ENCODE measurements around the gene SH3D19.
"Not testable (repeated sequence)": the region's sequence is repeated elsewhere in the genome, so short reads cannot be mapped to it uniquely, and the experiment has no call there.

SH3D19 gene

GRCh38 chr4:151142758-151143157 lies 182.6 kb downstream of the SH3D19 start:
- DNase-seq = no peak

- no peak for DNase-seq
Measured at GRCh38 chr4:151139814-151140213, 185.6 kb downstream of the SH3D19 start.

GRCh38 chr4:151136048-151136447 lies 189.4 kb downstream of the SH3D19 start:
- DNase-seq = not testable (repeated sequence)

- DNase-seq = no peak
Measured at GRCh38 chr4:151133311-151133710, 192.1 kb downstream of the SH3D19 start.

DNA sequence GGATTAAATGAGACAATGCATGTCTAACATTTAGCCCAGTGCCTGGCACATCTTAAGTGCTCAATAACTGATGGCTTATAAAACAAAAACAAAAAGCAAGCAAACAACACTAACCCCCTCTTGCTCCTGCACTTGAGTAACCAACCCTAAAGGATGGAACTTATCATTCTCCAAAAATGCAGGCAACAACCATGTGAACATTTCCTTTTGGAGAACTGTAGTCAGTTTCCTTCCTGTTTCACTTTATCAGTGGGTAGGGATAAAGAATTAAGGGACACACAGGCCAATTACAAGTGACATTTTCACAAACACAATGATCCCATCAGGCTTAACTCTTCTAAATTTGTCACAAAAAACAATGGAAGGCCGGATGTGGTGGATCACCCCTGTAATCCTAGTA lies 195.6 kb downstream of the SH3D19 start:
- no peak for DNase-seq

DNA sequence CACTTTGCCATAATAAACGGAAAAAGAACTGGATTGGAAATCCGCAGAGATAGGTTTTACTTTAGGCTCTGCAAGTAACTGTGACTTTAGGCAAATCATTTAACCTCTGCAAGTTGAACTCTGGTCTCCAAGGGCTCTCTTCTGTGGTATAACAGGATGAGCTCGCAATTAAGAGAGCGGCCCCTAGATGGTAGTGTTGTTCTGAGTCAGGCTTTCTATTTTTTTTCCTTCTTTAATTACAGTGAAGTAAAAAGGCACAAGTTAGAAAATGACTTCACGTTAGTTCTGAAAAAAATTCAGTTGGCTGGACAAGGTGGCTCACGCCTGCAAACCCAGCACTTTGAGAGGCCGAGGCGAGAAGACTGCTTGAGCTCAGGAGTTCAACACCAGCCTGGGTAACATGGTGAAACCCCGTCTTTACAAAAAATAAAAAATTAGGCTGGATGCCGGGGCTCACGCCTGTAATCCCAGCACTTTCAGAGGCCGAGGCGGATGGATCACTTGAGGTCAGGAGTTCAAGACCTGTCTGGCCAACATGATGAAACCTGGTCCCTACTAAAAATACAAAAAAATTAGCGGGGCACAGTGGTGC lies 207.9 kb downstream of the SH3D19 start:
- peak; percentile 73 for DNase-seq

- DNase-seq = no peak
Measured at GRCh38 chr4:151114986-151115385, 210.4 kb downstream of the SH3D19 start.

- no peak for DNase-seq
Measured at GRCh38 chr4:151114338-151114737, 211.1 kb downstream of the SH3D19 start.

- no peak for DNase-seq
Measured at GRCh38 chr4:151110236-151110635, 215.2 kb downstream of the SH3D19 start.

- no peak for DNase-seq
Measured at GRCh38 chr4:151107063-151107462, 218.3 kb downstream of the SH3D19 start.

DNA sequence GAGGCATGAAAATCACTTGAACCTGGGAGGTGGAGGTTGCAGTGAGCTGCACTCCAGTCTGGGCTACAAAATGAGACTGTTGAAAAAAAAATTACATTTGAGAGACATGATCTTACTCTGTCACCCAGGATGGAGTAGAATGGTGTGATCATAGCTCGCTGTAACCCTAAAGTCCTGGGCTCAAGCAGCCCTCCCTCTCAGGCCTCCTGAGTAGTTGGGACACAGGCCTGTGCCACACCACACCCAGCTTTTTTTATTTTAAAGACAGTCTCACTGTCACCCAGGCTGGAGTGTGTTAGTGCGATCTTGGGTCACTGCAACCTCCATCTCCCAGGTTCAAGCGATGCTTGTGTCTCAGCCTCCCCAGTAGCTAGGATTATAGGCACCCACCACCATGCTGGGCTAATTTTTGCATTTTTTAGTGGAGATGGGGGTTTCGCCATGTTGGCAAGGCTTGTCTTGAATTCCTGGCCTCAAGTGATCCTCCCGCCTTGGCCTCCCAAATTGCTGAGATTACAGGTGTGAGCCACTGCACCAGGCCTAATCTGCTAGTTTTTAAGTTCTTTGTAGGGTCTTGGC lies 219.9 kb downstream of the SH3D19 start:
- DNase-seq = no peak

GRCh38 chr4:151104621-151105020 lies 220.8 kb downstream of the SH3D19 start:
- no peak for DNase-seq

GRCh38 chr4:151103758-151104157 lies 221.6 kb downstream of the SH3D19 start:
- no peak for DNase-seq

DNA sequence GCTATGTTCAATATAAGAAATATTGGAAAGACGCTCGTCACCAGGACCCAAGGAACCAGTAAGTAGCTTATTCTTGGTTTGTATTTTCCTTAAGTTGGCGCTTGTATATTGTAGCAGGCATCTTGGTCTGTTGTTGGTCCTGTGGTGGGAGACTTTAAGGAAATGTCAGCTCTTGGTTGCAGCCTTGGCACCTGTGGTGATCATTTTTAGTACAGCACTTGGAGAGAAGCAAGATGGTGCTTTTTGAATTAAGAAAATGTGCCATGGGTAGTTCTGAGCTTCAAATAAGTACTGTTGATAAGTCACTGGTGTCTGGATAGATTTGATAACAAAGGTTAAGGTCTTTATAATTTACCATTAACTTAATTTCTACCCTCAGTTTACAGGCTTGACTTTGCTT lies 224.9 kb downstream of the SH3D19 start:
- DNase-seq = no peak

DNA sequence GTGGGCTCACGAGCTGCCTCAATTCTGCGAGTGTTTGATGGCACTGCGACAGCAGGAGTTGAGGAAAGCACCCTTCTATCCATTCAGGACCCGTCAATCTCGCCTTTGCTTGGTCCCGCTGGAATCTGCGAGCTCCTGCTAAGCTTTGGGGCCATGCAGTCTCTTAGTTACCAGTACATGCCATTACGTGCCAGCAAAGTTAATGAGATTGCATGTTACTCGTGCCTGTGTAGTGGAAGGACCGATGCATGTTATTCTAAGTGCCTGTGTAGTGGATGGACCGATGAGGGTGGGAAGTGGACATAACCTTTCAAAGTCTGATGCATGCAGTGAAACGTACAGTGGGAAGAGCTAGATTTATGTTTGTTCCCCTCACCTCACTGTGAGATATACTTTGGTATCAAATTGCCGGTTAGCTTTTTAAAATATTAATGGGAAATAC lies 225.4 kb downstream of the SH3D19 start:
- DNase-seq = no peak

DNA sequence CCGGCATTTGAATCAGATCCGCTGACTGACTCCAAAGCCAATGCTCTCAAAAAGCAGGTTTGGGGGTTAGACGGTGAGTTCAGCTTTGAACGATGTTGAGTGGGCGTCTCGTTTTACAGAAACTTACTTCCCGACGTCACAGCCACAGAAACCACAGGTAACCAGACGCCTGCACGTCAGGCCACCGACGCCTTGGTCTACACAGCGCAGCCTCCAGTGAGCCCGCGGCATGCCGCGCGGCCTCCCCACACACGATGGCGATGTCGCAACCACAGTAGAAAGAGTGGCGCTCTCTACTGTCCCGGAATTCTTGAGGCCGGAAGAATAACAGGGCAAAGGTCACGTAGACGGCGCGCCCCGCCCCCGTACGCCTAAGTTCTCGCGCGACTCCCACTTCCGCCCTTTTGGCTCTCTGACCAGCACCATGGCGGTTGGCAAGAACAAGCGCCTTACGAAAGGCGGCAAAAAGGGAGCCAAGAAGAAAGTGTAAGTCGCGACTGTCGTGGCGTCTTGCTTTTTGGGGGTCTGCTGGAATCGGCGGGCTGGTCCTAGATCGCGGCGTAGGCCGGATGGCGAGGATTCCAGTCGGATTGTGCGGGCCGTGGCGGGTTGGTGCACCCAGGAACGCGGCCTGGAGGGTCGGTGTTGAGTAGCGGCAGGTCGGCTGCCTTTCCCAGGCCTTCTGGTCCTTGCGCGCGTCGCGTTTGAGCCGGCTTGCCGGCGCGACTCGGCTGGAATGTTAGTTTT lies 226.0 kb downstream of the SH3D19 start, which contains the start of gene RPS3A:
Gene RPS3A, plus strand, starts transcription at position 400 of the 747 bp plus-strand sequence. Its CDS starts 25 bp downstream, at position 425.
- peak; percentile 89 for DNase-seq

- no peak for DNase-seq
Measured at GRCh38 chr4:151098979-151099228, 226.5 kb downstream of the SH3D19 start.

GRCh38 chr4:151097759-151098158 lies 227.6 kb downstream of the SH3D19 start:
- no peak for DNase-seq

DNA sequence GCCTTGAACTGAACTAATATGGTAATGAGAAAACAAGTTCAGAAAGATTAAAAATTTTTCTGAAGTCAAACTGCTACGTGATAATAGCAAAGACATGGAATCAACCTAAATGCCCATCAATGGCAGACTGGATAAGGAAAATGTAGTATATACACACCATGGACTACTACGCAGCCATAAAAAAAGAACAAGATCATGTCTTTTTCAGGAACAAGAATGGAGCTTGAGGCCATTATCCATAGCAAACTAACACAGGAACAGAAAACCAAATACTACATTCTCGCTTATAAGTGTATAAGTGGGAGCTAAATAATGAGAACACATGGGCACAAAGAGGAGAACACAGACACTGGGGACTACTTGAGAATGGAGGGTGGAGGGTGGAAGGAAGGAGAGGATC lies 230.3 kb downstream of the SH3D19 start:
- DNase-seq = no peak

GRCh38 chr4:151094290-151094751 lies 231.1 kb downstream of the SH3D19 start:
- no peak for DNase-seq

DNA sequence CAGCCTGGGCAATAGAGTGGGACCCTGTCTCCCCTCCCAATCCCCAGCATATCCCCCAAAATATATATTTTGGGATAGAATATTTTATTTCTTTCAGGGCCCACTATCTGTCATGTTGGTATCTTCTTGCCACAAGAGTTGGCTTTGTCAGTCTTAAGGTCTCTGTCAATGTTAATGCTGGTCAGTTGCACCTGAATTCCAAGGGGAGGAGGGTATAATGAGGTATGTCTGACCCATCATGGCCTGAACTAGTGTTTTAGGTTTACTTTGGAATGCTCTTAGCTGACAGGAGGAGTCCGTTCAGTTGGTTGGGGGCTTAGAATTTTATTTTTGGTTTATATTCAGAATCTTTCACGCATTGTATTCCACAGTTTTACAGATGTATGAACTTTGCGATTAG lies 232.2 kb downstream of the SH3D19 start:
- DNase-seq = no peak

DNA sequence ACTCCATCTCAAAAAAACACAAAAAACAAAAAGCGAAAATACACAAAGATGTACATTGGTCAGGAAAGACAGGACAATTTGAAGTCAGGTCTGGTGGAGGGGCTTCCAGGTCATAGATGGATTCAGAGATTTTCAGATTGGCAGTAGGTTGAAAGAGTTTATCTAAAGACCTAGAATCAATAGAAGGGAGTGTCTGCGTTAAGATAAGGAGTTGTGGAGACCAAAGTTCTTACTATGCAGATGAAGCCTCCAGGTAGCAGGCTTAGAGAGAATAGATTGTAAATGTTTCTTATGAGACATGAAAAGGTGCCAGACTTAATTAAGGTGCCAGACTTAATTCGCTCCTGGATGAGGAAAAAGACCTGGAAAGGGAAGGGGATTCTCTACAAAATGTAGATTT lies 232.9 kb downstream of the SH3D19 start:
- DNase-seq = no peak

GRCh38 chr4:151091047-151091446 lies 234.4 kb downstream of the SH3D19 start:
- no peak for DNase-seq

DNA sequence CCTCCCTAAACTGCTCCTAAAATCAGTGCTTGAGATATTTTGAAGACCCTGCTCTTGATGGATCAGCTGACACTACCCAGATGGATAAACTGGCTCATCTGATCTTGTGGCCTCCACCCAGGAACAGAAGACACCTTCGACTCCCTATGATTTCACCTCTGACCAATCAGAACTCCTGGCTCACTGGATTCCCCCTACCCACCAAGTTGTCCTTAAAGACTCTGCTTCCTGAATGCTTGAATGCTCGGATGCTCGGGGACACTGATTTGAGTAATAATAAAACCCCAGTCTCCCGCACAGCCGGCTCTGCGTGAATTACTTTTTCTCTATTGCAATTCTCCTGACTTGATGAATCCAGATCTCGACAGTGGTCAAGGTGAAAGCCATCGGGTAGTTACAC lies 237.9 kb downstream of the SH3D19 start:
- DNase-seq = no peak
